PC-3 (cell line): ENCODE results near the gene GLYATL1. TPM values are rescaled to one million over a fixed set of nuclear protein-coding genes. Genes with fewer than 3 reads are reported as not detected.

ENCODE experiments used
- ATAC-seq: fragments of 200-7000 bp; cut with Tn5 transposase; 2 replicates; pipeline ENCODE4 v1.9.1; 2020; ENCODE audit warnings: mild to moderate bottlenecking, moderate library complexity
- BruUV-seq: library from RNA; stranded (reverse); fragments of 400-500 nt; replicated peaks from 2 replicates; lab custom pipeline; 2021; lab: Mats Ljungman, UMichigan
- CTCF ChIA-PET: fragments of 300-600 bp; sonication (Branson Sonifier 250); formaldehyde crosslinking; loops from one replicate; lab custom pipeline; 2022; ENCODE audit warnings: antibody characterized with exemption; lab: Charles Lee
- POLR2A ChIA-PET: fragments of 300-600 bp; sonication (Branson Sonifier 250); formaldehyde crosslinking; loops from one replicate; lab custom pipeline; 2022; ENCODE audit warnings: antibody characterized with exemption; ENCODE audit not compliant: unreplicated experiment; lab: Charles Lee
- DNase-seq: peaks from one replicate; pipeline ENCODE4 v3.0.0-alpha.2; 2015
- H2AFZ ChIP-seq: fragments of 300-600 bp; sonication (generic); 2 replicates; pipeline ENCODE4 v1.6.0; 2016; ENCODE audit warnings: antibody characterized with exemption, low read length
- H3F3A ChIP-seq: fragments of 300-600 bp; sonication (generic); one replicate; pipeline ENCODE4 v1.6.0; 2017; ENCODE audit warnings: antibody characterized with exemption, low read length, control low read depth, mild to moderate bottlenecking; ENCODE audit not compliant: unreplicated experiment
- H3K27ac ChIP-seq: fragments of 300-600 bp; sonication (generic); 2 replicates; pipeline ENCODE4 v1.5.1; 2016; ENCODE audit warnings: mild to moderate bottlenecking, low read length
- H3K27me3 ChIP-seq: fragments of 300-600 bp; sonication (generic); 2 replicates; pipeline ENCODE4 v1.6.1; 2016; ENCODE audit warnings: low read length, mixed read lengths
- H3K36me3 ChIP-seq: fragments of 300-600 bp; sonication (generic); 2 replicates; pipeline ENCODE4 v1.6.1; 2016; ENCODE audit warnings: low read depth, mixed run types, low read length, mixed read lengths
- H3K4me1 ChIP-seq: fragments of 300-600 bp; sonication (generic); 2 replicates; pipeline ENCODE4 v1.5.1; 2016; ENCODE audit warnings: low read length; ENCODE audit not compliant: insufficient read depth
- H3K4me2 ChIP-seq: fragments of 300-600 bp; sonication (generic); 2 replicates; pipeline ENCODE4 v1.6.0; 2016; ENCODE audit warnings: low read length
- H3K4me3 ChIP-seq: fragments of 300-600 bp; sonication (generic); 2 replicates; pipeline ENCODE4 v1.5.1; 2016; ENCODE audit warnings: mild to moderate bottlenecking, low read length, mixed read lengths
- H3K79me2 ChIP-seq: fragments of 300-600 bp; sonication (generic); 2 replicates; pipeline ENCODE4 v1.6.1; 2017; ENCODE audit warnings: low read length, mixed read lengths
- H3K9ac ChIP-seq: fragments of 300-600 bp; sonication (generic); 2 replicates; pipeline ENCODE4 v1.6.0; 2016; ENCODE audit warnings: mild to moderate bottlenecking, low read length
- H3K9me2 ChIP-seq: fragments of 300-600 bp; sonication (generic); replicated peaks from 2 replicates; pipeline ENCODE4 v1.6.1; 2016; ENCODE audit warnings: mixed run types, low read length, mixed read lengths
- H3K9me3 ChIP-seq: fragments of 300-600 bp; sonication (generic); 2 replicates; pipeline ENCODE4 v1.6.1; 2016; ENCODE audit warnings: low read length, mixed read lengths
- H4K20me1 ChIP-seq: fragments of 300-600 bp; sonication (generic); 2 replicates; pipeline ENCODE4 v1.6.1; 2016; ENCODE audit warnings: low read length, mixed read lengths
- CTCF ChIP-seq: fragments of 300-600 bp; sonication (generic); conservative IDR thresholded peaks from 2 replicates; pipeline ENCODE4 v1.5.1; 2017; ENCODE audit warnings: antibody characterized with exemption, low read depth, mild to moderate bottlenecking, low read length
- EZH2 ChIP-seq: fragments of 300-600 bp; sonication (generic); IDR thresholded peaks from one replicate; pipeline ENCODE4 v1.6.1; 2017; ENCODE audit warnings: antibody characterized with exemption, mild to moderate bottlenecking, low read length; ENCODE audit not compliant: unreplicated experiment
- EZH2phosphoT487 ChIP-seq: fragments of 300-600 bp; sonication (generic); IDR thresholded peaks from 2 replicates; pipeline ENCODE4 v1.6.1; 2018; ENCODE audit warnings: mild to moderate bottlenecking, antibody characterized with exemption, low read length, borderline replicate concordance
- intact Hi-C: fragments of 100-400 bp; cut with micrococcal nuclease; formaldehyde crosslinking; loops from 2 replicates; pipeline ENCODE4 v1.9.0; 2023
- total RNA-seq: library from RNA; depleted of rRNA; stranded (reverse); fragments of >200 nt; gene quantifications from 2 replicates; pipeline ENCODE4 v1.2.3, GENCODE V29; 2014

Gene GLYATL1
- total RNA-seq, 1 experiment from 2014 or later = not detected

GRCh38 chr11:58907780-58908179 is 31.5 kb upstream of the GLYATL1 start:
- no peak overlapping the region for H2AFZ ChIP-seq
- H3K9me2 ChIP-seq = no peaks in the 10 kb centered on the region
- no peak overlapping the region for H3K4me3 ChIP-seq
- no peaks in the 10 kb centered on the region for H3F3A ChIP-seq
- no peaks in the 10 kb centered on the region for H3K36me3 ChIP-seq
- no peak for TF ChIP-seq EZH2
- H3K9ac ChIP-seq = no peak overlapping the region
- no peak overlapping the region for H3K4me2 ChIP-seq
- intact Hi-C loops = no loop called here
- POLR2A ChIA-PET = no interaction called here
- CTCF ChIA-PET = no interaction called here
- DNase-seq = no peak
- H3K27me3 ChIP-seq = peaks cover 63% of the 10 kb centered on the region
- H4K20me1 ChIP-seq = no peaks in the 10 kb centered on the region
- H3K79me2 ChIP-seq = no peaks in the 10 kb centered on the region
- no peak overlapping the region for H3K27ac ChIP-seq
- no peaks in the 10 kb centered on the region; the same call in 1 of the 2 replicates for H3K4me1 ChIP-seq
- H3K9me3 ChIP-seq = no peaks in the 10 kb centered on the region
- no peak for ATAC-seq
- BruUV-seq = no TSS peak

GRCh38 chr11:58912124-58912523 is 27.2 kb upstream of the GLYATL1 start:
- intact Hi-C loops = no loop called here
- Histone ChIP-seq H3K27ac (no peak overlapping the region), H3K9ac (no peak overlapping the region), H3K27me3 (peaks cover 29% of the 10 kb centered on the region; the same call in 1 of the 2 replicates), H3K36me3 (no peaks in the 10 kb centered on the region), H3K4me3 (no peak overlapping the region), H3K4me1 (no peaks in the 10 kb centered on the region), H3K9me2 (no peaks in the 10 kb centered on the region), H3K4me2 (no peak overlapping the region), H4K20me1 (no peaks in the 10 kb centered on the region), H2AFZ (no peak overlapping the region), H3K9me3 (peaks cover 11% of the 10 kb centered on the region), H3F3A (no peaks in the 10 kb centered on the region), H3K79me2 (no peaks in the 10 kb centered on the region)
- no TSS peak for BruUV-seq
- TF ChIP-seq EZH2phosphoT487 (no peak), EZH2 (no peak), CTCF (no peak)
- ChIA-PET CTCF (no interaction called here), POLR2A (no interaction called here)
- DNase-seq (peak; percentile 62), ATAC-seq (no peak)

GRCh38 chr11:58913685-58914084 is 25.6 kb upstream of the GLYATL1 start:
- DNase-seq (no peak), ATAC-seq (no peak)
- H3K36me3 ChIP-seq = no peaks in the 10 kb centered on the region
- no TSS peak for BruUV-seq
- ChIA-PET CTCF (no interaction called here), POLR2A (no interaction called here)
- no peaks in the 10 kb centered on the region for H3K4me1 ChIP-seq
- H3K4me3 ChIP-seq = no peak overlapping the region
- no peak overlapping the region for H3K27ac ChIP-seq
- intact Hi-C loops = no loop called here
- no peak overlapping the region for H3K9ac ChIP-seq
- H3K9me3 ChIP-seq = peaks cover 24% of the 10 kb centered on the region
- H3K79me2 ChIP-seq = no peaks in the 10 kb centered on the region
- H3K9me2 ChIP-seq = no peaks in the 10 kb centered on the region
- H3K27me3 ChIP-seq = peaks cover 16% of the 10 kb centered on the region; the same call in 1 of the 2 replicates
- H3F3A ChIP-seq = no peaks in the 10 kb centered on the region
- H3K4me2 ChIP-seq = no peak overlapping the region
- no peaks in the 10 kb centered on the region for H4K20me1 ChIP-seq
- no peak for TF ChIP-seq CTCF
- no peak for TF ChIP-seq EZH2
- TF ChIP-seq EZH2phosphoT487 = no peak
- no peak overlapping the region for H2AFZ ChIP-seq
